GM19240 (cell line): Measurements from ENCODE around the gene FLII.

Source experiments
- DNase-seq: peaks from one replicate; pipeline ENCODE4 v3.0.0; 2011; ENCODE audit warnings: low spot score; ENCODE audit not compliant: insufficient read length

Gene FLII

DNA sequence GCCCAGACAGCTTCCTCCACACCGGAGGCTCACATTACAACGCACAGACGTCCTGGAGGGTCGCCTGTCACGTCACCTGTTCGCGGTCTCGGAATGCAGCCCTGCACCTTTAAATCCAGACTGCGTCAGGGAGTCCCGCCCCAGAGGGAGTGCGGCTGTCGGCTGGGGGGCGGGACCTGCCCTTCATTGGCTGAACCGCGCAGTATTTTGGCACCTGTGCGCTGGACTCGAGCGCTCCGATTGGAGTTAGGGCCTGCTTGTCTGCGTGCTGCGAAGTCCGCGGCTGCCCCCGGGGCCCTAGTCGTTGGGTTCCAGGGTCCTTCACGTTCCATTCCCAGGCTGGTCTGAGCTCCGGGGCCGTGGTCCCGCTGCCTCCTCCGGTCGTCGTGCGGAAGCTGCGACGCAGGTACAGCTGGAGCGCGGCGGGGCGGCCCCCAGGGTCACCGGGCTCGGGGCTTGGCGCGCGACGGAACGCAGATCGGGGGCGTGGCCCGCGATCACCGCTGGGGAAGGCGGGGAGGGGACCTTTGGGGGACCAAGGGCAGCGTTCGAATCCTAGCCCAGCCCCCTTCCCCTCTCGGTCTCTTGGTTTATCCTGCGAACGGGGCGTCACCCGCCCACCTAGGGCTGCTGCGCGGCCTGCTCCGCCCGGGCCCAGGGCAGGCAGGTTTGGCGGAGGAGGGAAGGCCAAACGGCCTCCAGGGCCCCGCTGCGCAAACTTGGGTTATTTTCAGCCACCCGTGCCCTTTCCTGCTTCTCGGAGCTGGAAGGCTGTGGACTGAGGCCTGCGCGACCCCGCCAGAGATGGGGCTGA lies 2.0 kb upstream of the FLII start, which contains the start of gene MIEF2:
MIEF2 (plus strand) TSS at position 331 of the 814 bp plus-strand sequence. CDS start 2,059 bp downstream, outside the sequence.
- DNase-seq, result peak; percentile 100

DNA sequence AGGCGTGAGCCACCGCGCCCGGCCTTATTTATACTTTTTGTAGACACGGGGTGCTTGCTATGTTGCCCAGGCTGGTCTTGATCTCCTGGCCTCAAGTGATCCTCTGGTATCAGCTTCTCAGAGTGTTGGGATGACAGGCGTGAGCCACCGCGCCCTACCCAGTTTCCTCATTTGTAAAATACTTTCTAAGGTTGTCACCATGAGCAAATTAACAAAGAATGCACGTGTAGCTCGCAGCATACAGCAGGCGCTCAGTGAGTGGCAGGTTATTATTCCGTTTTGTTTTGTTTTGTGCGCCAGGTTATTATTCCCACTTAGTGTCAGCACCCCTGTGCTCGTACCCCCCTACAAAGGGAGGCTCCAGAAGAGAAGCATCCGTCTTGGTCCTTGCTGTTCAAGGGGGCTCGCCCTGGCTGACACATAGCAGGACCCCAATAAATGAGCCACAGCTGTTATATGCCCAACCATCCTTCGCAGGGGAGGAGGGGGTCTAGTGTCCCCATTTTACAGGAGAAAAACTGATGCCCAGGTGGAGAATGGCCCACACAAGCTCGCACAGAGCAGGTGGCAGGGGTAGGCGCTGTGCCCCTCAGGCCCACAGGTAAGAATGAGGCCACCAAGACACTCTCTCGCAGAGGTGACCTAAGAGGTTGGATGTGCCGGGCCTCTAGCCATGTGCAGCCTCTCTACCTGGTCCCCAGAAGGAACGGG lies 1.2 kb upstream of the FLII start:
- no peak for DNase-seq

DNA sequence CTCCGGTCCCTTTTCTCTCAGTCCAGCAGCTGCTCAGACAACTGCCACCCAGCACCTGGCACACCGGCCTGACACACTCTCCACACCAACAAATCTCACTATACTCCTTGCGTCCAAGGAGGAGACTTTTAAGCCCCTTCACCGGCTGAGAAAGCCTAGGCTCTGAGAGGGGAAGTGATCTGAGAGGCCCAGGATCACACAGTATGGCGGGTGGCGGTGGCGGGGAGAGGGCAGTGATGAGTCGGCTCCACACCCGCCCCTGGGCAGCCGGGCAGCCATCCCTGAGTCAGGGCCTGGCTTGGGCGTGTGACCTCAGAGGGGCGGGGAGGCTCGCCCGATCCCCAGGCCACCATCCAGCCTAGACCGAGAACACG lies 569 bp downstream of the FLII start:
- DNase-seq, result peak; percentile 58

DNA sequence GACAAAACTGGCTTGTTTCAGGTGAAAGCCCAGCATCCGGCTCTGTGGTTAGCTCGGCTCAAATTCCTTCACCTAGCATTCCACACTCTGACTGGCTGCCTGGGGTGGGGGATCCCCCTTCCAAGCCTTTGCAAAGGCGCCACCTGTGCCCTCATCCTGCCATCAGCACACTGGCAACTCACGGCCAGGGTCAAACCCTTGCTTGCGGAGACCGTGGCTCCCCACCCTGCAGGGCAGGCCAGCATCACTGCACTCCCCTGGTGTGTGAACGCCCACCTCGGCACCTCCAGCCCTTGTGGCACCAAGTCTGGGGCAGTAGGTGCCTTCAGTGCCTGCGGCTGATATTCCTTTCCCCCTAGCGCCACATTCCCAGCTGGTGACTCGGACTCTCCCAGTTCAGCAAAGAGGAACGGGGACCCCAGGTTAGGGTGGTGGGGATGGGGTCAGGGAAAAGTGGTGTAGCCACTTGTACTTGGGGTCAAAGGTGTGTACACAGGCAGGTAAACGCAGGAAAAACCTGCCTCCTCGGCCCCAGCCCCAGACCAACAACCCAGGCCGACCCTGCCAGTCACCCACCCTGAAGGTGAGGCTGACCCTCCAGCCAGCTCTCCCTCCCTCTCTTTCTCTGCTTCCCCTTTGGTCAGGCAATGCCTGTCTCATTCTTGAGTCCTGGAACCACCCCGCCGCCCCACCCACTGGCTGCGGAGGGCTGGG lies 1.1 kb downstream of the FLII start:
- DNase-seq, result no peak

DNA sequence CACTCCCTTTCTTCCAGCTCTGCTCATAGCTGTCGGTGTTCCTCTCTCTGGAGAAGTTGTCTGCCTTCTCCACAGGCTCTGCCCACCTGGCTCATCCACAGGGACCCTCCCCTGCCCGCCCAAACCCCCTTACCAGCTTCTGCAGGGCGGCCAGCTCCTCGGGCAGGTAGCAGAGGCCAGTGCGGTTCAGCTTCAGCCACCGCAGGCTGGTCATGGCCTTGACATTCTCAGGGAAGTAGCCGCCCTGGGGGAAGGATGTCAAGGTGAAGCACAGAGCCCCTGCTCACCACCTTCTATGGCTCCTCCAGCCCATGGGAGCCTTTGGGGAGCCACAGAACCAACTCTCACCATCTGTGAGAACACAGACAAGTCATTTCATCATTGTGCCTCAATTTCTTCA lies 1.8 kb downstream of the FLII start:
- DNase-seq, result no peak

DNA sequence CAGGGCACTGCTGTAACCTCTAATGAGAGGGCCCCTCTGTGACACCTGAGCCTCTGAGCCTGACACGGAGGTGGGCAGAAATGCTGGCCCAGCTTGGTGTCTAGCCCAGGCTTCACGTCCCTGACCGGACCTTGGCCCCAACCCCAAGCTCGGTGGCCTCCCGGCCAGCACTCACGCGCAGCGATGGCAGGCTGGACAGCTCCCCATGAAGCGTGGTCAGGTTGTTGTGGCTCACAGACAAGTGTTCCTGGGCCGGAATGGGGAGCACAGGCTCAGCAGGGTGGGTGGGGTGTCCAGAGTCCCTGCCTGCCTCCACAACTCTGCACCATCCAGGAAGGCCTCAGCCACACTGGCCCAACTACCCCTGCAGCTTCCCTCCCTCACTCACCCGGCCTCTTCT lies 2.2 kb downstream of the FLII start:
- no peak for DNase-seq

DNA sequence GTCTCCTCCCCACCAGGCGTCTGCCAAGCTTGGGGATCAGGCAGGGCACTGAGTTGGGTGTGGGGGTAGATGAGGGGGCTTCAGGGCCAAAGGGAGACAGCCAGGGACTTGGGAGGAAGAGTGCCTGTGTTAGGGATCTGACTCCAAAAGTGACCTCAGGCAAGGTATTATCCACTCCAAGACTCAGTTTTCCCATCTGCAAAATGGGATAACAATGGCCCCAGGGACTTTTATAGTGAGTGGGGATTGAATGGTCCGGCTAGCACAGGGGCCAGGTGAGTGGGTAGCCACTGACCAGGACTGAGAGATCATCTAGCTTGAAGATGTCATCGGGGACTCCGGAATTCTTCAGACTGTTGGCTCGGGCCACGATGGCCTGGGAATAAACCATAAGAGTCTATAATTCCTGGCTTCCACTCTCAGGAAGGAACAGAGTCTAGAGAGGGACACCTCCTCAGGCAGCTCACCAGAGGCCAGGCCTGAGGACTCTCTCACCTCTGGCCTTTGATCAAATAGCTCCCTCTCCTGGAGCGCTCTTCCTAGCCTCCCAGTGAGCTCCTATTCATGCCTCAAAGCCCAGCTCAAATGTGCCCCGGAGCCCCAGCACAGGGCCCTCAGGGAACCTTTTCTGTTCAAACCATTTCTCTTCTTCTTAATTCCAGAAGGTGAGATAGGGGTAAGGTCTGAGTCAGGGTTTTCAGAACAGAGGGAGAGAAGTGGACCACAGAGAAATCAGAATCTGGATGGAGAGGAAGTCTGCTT lies 3.5 kb downstream of the FLII start:
- DNase-seq, result no peak

DNA sequence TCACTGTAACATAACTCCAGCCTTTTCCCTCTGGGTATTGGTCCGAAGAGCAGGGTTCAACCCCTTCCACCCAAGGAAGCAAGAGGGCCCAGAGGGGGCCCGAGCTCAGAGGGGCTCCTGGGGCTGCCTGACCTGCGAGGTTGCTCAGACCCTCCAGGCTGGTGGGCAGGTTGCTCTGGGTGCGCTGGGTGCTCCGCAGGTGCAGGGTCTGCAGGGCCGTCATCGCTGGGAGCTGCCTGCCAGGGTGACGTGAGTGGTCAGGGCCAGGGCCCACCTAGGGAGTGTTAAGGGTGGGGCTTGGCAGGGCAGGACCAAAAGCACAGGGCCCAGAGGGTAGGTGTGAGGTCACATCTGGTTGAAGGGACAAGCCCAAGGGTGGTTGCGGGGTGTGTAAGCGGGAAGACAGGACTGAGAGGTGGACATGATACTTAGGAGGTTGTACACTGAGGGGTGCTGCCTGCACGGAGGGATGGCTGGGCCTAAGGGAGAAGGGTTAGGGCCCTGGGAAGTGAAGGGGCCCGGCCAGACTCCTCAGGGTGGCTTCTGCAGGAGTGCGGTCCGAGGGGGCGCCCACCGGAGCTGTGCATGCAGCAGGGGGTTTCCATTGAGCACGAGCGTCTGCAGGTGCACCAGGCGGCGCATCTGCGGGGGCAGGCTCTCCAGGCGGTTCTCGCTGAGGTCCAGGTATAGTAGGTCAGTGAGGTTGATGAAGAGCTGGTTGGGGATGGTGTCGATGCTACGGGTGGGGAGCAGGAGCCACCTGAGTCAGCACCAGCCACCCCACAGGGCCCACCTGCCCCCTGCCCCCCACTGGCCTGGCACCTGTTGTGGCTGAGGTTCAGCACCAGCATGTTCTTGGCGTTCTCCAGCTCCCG lies 4.4 kb downstream of the FLII start:
- no peak for DNase-seq

DNA sequence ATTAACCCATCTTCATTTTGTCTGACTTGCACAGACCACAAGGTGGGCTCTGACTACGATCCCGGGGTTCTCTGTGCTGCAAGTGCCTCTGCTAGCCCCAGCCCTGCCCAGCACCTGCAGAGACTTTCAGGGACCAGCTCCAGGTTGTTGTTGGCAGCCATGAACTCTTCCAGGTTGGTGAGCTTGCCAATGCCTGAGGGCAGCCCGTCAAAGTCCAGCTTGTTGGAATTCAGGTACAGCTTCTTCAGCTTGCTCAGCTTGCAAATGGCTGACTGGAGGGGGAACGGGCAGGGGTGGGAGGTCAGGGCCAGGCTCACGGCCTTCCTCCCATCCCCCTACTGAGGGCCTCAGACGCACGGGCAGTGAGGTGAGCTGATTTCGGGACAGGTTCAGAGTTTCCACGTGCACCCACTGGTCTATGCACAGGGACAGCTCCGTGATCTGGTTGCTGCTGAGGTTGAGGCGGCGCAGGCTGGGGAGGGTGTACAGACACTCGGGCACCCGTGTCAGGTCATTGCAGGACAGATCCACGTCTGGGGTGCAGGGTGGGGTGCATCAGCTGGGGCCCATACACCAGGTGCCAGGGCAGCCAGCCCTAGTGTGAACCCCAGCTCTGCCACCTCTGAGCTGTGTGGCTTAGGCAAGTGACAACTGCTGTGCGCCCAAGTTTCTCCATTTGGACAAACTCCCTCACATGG lies 5.2 kb downstream of the FLII start:
- DNase-seq, result no peak

DNA sequence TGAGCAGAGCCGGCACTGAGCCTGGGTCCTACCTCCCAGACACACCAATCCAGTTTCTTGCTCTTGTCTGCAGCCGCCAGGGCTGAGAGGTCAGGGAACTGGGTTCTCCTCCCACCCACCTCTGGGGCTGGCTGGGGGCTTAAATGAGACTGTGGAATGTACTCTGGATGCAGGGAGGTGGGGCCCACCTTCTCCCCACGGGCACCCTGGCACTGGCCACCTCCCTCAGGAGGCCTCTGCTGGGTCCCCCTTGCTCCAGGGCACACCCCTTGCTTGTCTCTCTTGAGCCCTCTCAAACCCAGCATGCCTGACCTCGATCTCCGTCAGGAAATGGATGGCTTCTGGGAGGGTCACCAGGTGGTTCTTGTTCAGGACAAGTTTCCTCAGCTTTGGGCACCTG lies 6.4 kb downstream of the FLII start:
- DNase-seq, result no peak

DNA sequence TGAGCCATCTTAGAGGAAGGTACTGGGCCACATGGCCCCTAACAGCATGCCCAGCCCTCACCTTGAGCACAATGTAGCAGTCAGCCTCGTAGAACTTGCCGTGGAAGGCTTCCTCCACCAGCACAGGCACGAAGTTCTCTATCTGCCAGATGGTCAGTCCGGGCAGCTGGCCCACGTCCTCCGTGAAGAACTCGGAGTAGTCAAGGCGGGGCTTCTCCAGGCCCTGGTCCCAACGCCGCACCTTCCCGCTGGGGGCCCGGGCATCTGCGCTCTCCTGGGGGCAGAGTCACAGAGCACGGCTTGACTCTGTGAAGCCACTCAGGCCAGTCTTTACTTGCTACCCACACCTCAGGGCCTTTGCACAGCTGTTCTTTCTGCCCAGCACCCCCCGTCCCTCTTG lies 7.3 kb downstream of the FLII start:
- DNase-seq, result no peak

DNA sequence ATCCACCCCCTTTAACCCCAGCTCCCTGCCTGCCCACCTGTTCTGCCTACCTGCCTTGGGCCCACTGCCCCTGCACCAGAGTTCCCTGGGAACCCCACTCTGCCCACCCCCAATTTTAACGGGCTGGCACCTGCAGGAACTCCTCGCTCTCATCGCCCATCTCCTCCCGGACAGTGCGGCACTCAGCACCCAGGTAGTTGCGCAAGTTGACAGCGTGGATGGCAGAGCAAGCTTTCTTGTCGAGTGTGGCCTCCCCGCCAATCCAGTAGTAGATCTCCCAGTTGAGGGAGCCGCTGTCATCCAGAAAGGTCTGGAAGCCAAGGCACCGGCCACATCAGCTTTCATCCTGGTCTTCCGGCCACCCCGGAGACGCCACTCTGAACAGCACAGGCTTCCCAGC lies 7.8 kb downstream of the FLII start:
- no peak for DNase-seq

DNA sequence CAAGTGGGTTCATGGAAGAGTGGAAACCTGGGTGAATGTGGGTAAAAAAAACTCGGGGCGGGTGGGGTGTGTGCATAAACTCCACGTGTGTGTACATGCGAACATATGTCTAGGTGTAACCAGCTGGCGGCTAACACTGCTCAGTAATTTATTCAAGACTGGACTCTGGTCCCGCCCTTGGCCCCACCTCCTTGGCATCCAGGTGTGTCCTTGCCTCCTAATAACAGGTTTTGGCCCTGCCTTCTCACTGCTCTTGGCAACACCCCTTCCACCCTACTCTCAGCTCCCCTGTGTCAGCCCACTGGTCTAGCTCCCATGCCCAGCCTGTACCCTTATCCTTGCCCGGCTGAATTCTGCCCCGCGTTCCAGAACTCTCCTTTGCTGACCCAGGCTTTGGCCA lies 8.3 kb downstream of the FLII start:
- no peak for DNase-seq

DNA sequence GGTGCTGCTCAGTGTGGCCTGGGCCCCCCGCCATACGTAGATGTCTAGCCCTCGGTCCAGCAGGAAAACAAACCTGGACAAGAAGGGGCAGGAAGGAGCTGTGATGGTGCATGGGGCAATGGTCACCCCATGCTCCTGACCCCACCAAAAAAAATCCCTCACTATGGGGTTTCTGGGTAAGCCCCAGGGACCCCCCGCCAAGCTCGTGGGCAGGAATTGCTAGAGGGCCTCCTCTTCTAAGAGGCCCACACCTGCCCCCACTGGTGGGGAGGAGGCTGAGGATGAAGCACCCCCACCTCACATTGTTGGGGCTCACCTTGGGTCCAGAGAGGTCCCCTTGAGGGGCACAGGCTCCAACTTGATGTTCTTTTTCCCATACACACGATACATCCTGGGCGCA lies 9.7 kb downstream of the FLII start:
- DNase-seq, result no peak

DNA sequence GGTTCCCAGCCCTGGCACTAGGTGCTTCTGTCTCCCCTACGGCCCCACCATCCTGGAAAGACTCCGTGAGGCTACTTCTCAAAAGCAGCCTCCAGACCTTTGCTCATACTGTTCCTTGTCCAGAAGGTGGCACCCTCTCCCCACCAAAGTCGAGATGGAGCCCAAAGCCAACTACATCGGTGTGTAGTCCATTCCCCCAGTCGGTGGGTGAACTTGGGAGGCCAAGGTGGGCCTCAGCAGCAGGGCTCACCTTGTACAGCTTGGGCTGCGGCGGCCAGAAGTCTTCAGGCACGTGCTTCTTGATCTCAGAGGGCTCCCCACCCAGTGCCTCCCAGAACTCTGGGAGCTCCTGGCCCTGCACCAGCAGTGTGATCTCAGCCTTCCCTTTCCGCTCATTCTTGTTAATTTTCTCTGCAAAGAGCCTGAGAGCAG lies 10.2 kb downstream of the FLII start:
- DNase-seq, result peak; percentile 99

DNA sequence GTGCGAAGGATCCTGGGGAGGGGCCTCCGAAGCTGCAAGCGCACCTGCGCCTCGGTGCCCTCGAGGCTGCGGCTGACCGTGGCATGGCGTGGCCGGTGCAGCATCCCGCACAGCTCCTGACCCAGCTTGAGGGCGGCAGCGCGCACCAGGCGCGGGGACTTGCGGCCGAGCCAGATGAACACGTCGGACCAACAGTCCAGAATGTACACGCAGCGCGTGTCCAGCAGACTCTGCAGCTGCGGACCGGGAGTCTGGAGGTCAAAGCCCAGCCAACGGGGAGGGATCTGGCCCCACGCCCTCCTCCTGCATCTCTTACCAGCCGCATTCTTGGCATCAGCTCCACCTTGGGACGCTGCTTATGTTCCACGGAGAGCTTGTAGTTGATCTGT lies 10.9 kb downstream of the FLII start:
- no peak for DNase-seq

DNA sequence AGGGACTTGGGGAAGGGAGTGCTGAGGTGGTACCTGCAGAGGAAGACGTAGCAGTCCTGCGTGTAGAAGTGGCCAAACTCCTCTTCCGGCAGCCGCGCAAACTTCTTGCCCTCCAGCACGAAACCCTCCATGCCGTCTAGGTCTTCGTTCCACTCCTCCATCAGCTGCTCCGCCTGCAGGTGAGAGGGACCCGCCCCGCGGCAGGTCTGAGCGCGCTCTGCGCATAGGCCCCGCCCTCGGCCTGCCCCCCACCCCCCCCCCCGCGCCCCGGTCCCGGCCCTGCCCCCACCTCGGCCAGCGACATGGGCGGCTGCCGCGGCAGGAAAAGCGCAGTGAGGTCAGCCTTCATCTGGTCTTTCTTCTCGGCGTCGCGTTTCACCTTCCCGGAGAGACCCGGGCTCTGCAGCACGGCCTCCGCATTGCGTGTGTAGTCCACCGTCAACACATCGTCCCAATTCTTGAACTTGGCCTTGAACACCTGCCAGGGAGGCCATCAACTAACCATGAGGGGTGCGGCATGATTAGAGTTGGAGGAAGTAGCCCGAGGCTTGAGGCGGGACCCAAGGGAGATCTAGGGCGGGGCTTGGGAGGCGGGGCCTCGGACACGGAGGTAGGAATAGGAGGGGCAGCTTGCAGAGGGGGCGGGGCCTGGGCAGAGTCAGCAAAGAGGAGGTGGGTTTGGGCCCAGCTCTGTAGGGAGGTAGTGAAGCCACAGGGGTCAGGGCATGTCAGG lies 11.5 kb downstream of the FLII start:
- peak; percentile 54 for DNase-seq

DNA sequence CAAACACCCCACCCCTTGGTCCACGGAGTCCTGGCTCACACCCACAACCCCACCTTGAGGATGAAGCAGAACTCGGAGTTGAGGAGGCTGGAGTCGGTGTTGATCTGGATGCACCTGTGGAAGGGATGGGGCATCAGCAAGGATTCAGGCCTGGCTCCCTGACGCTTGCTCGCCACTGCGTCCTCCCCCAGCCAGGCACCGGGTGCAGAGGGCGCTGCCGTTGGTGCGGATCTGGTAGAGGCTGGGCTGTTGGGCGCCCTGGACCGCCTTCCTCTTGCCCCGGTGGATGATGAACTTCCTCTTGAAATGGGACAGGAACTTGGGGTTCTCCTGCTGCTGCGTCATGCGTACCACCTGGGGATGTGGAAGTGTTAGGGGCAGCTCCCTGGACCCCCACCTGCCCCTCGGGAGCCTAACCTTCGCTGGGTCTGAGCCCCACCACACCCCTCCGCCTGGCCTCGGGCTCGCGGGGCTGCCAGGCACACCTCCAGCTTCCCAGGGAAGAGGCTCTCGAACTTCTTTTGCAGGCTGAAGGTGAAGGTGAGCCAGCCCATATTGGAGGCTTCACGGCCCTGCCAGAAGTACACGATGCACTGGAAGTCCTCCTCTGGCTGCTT lies 12.3 kb downstream of the FLII start:
- no peak for DNase-seq
